ENCODE results near the gene SH2D2A. TPM values are rescaled to one million over a fixed set of nuclear protein-coding genes. Genes with fewer than 3 reads are reported as not detected.

The SH2D2A gene
- polyA plus RNA-seq, 1 of the 3 experiments (the other 2 are of a cell fraction) = not detected

DNA sequence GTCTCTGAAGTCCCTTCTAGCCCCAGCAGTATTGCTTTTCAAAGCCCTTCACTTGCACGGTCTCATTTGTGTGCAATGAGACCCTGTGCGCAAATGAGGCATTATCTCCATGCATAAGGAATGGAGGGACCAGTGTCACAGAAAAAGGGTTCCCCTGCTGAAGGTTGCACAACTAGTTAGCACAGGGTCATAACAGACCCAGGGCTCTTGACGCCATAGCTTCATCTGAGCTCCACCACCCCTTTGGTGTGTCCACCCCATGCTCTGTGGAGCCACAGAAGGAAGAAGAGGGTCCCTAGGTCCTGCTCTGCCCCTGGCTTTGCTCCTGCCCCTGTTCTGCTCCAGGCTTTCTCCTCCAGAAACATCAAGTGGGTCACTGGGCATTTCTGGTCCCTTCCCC, 12.6 kb downstream of the SH2D2A start (continued):
- TF ChIP-seq, protein P1, sequence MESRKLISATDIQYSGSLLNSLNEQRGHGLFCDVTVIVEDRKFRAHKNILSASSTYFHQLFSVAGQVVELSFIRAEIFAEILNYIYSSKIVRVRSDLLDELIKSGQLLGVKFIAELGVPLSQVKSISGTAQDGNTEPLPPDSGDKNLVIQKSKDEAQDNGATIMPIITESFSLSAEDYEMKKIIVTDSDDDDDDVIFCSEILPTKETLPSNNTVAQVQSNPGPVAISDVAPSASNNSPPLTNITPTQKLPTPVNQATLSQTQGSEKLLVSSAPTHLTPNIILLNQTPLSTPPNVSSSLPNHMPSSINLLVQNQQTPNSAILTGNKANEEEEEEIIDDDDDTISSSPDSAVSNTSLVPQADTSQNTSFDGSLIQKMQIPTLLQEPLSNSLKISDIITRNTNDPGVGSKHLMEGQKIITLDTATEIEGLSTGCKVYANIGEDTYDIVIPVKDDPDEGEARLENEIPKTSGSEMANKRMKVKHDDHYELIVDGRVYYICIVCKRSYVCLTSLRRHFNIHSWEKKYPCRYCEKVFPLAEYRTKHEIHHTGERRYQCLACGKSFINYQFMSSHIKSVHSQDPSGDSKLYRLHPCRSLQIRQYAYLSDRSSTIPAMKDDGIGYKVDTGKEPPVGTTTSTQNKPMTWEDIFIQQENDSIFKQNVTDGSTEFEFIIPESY (IDR thresholded peaks at IDR 0.05; ENCODE audit: borderline replicate concordance, low read depth) = no peak
- TF ChIP-seq, protein P2, sequence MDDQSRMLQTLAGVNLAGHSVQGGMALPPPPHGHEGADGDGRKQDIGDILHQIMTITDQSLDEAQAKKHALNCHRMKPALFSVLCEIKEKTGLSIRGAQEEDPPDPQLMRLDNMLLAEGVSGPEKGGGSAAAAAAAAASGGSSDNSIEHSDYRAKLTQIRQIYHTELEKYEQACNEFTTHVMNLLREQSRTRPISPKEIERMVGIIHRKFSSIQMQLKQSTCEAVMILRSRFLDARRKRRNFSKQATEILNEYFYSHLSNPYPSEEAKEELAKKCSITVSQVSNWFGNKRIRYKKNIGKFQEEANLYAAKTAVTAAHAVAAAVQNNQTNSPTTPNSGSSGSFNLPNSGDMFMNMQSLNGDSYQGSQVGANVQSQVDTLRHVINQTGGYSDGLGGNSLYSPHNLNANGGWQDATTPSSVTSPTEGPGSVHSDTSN (IDR thresholded peaks at IDR 0.05) = no peak

- peaks cover 30% of the 10 kb centered on the region for H4K20me1 ChIP-seq (ENCODE audit: insufficient read depth)
- H3K27ac ChIP-seq (ENCODE audit: low read depth in 2 of 2, low read length in 1 of 2) = peak overlapping the region in 1 of 2 experiments; percentile 90; a peak in 2 of 4 replicates
- no peaks in the 10 kb centered on the region for H3K9me3 ChIP-seq
- peaks cover 17% of the 10 kb centered on the region for H3F3A ChIP-seq (replicated peaks; ENCODE audit: insufficient read depth)
- no peaks in the 10 kb centered on the region for H3K79me2 ChIP-seq (ENCODE audit: insufficient read depth)
- ChIA-PET POLR2A (interaction anchor here (0.8 to 3.8 kb wide), 3 partner anchors 12 to 55 kb away, joined by 3 to 97 read pairs (median 18); partner anchors contain the start of genes INSRR and NTRK1), CTCF (interaction anchor here (1.1 to 16.9 kb wide), 9 partner anchors 27 to 144 kb away, joined by 3 to 566 read pairs (median 10); partner anchors contain the start of genes INSRR, ISG20L2, METTL25B and NES)
- TF ChIP-seq FOXJ3 (CRISPR knock-in tag; IDR thresholded peaks at IDR 0.05) (no peak), RAD21 (IDR thresholded peaks at IDR 0.05; ENCODE audit: low read length) (no peak), RFX5 (IDR thresholded peaks at IDR 0.05; ENCODE audit: low read length) (no peak), MAX (IDR thresholded peaks at IDR 0.05; ENCODE audit: low read depth) (no peak)
- H3K4me1 ChIP-seq (ENCODE audit: control insufficient read depth in 1 of 2, insufficient read depth in 2 of 2, low read depth in 1 of 2, low read length in 1 of 2) = peaks cover 24 to 84% of the 10 kb centered on the region in 2 experiments
- H3K4me3 ChIP-seq (ENCODE audit: low read depth in 2 of 2, low read length in 1 of 2) = no peak overlapping the region
- no peak overlapping the region for H3K9ac ChIP-seq
- H2AFZ ChIP-seq (ENCODE audit: low read depth) = no peak overlapping the region
- H3K36me3 ChIP-seq (replicated peaks in 1 of 2; ENCODE audit: control insufficient read depth in 1 of 2, insufficient read depth in 2 of 2, low read length in 1 of 2) = peaks cover 20 to 23% of the 10 kb centered on the region in 2 experiments
- H3K9me2 ChIP-seq = no peaks in the 10 kb centered on the region
- H3K27me3 ChIP-seq (ENCODE audit: insufficient read depth) = no peaks in the 10 kb centered on the region
- H3K4me2 ChIP-seq = no peak overlapping the region
- DNase-seq = no peak
- 91% methylated on average over 11 of the region's 13 CpGs for WGBS (ENCODE audit: low lambda C conversion rate)
Observed at GRCh38 chr1:156803086-156803851, 13.4 kb downstream of the SH2D2A start.

DNA sequence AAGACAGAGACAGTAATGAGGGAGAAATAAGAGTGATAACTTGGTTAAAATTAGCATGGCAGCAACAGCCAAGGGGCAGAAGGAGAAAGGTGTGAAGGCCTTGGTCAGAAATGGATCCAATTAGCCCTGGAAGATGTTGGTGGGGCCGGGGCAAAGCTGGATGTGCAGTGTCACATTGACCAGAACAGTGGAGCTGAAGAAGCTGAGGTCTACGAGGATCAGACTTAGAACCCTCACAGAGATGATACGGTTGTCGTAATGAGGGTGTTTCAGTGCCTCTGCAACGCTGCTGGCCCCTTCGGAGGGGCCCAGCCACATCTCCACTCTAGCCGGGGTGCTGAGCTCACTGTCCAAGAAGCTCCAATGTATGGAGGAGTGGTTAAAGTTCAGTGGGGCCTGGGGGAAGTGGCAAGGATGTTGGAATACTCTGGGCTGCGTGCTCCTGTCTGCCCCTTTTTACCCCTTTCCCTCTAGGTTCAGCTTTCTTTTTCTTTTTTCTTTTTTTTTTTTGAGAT, 14.2 kb downstream of the SH2D2A start:
- Histone ChIP-seq H3K36me3 (replicated peaks in 1 of 2; ENCODE audit: control insufficient read depth in 1 of 2, insufficient read depth in 2 of 2, low read length in 1 of 2) (peaks cover 25 to 30% of the 10 kb centered on the region in 2 experiments), H3K4me1 (ENCODE audit: control insufficient read depth in 1 of 2, insufficient read depth in 2 of 2, low read depth in 1 of 2, low read length in 1 of 2) (peaks cover 24 to 88% of the 10 kb centered on the region in 2 experiments), H3K9ac (no peak overlapping the region), H2AFZ (ENCODE audit: low read depth) (no peak overlapping the region), H3K9me3 (no peaks in the 10 kb centered on the region), H3F3A (replicated peaks; ENCODE audit: insufficient read depth) (peaks cover 18% of the 10 kb centered on the region), H3K9me2 (no peaks in the 10 kb centered on the region), H3K27ac (ENCODE audit: low read depth in 2 of 2, low read length in 1 of 2) (peak overlapping the region; percentile 58 to 99; a peak in 3 of 4 replicates), H3K79me2 (ENCODE audit: insufficient read depth) (no peaks in the 10 kb centered on the region), H4K20me1 (ENCODE audit: insufficient read depth) (peaks cover 38% of the 10 kb centered on the region), H3K4me2 (no peak overlapping the region), H3K4me3 (ENCODE audit: low read depth in 2 of 2, low read length in 1 of 2) (no peak overlapping the region), H3K27me3 (ENCODE audit: insufficient read depth) (no peaks in the 10 kb centered on the region)
- TF ChIP-seq MEF2A (IDR thresholded peaks at IDR 0.05; ENCODE audit: borderline replicate concordance, low read depth) = no peak
- TF ChIP-seq, protein P3, sequence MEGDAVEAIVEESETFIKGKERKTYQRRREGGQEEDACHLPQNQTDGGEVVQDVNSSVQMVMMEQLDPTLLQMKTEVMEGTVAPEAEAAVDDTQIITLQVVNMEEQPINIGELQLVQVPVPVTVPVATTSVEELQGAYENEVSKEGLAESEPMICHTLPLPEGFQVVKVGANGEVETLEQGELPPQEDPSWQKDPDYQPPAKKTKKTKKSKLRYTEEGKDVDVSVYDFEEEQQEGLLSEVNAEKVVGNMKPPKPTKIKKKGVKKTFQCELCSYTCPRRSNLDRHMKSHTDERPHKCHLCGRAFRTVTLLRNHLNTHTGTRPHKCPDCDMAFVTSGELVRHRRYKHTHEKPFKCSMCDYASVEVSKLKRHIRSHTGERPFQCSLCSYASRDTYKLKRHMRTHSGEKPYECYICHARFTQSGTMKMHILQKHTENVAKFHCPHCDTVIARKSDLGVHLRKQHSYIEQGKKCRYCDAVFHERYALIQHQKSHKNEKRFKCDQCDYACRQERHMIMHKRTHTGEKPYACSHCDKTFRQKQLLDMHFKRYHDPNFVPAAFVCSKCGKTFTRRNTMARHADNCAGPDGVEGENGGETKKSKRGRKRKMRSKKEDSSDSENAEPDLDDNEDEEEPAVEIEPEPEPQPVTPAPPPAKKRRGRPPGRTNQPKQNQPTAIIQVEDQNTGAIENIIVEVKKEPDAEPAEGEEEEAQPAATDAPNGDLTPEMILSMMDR (IDR thresholded peaks at IDR 0.05) = no peak
- TF ChIP-seq RCOR1 (IDR thresholded peaks at IDR 0.05; ENCODE audit: low read length) = no peak
- 89% methylated on average over 5 of the region's 8 CpGs for WGBS (ENCODE audit: low lambda C conversion rate)
- no peak for DNase-seq
- CTCF ChIA-PET = interaction anchor here (1.1 to 16.9 kb wide), 15 partner anchors 21 to 143 kb away, joined by 3 to 566 read pairs (median 10); partner anchors contain the start of genes INSRR, ISG20L2, METTL25B and NES
- POLR2A ChIA-PET = interaction anchor here (0.8 to 3.8 kb wide), 5 partner anchors 13 to 56 kb away, joined by 3 to 97 read pairs (median 10); partner anchors contain the start of genes INSRR and NTRK1
